HG02840 (cell line): ENCODE data around the gene IGFN1.
"Not testable (repeated sequence)": the region's sequence is repeated elsewhere in the genome, so short reads cannot be mapped to it uniquely, and the experiment has no call there.

ENCODE experiments used
- ATAC-seq: cut with Tn5 transposase; IDR thresholded peaks from one replicate; pipeline ENCODE4 v1.9.1; 2021; ENCODE audit warnings: mild to moderate bottlenecking, moderate library complexity, moderate number of reproducible peaks; ENCODE audit not compliant: unreplicated experiment, low FRiP score

The IGFN1 gene

GRCh38 chr1:201239646-201240045 lies 49.0 kb downstream of the IGFN1 start:
- not testable (repeated sequence) for ATAC-seq

- no peak for ATAC-seq
Measured at GRCh38 chr1:201240171-201240570, 49.5 kb downstream of the IGFN1 start.

GRCh38 chr1:201241736-201242135 lies 51.1 kb downstream of the IGFN1 start:
- ATAC-seq: no peak

GRCh38 chr1:201245082-201245481 lies 54.5 kb downstream of the IGFN1 start:
- ATAC-seq: no peak

- no peak for ATAC-seq
Measured at GRCh38 chr1:201248721-201249559, 58.3 kb downstream of the IGFN1 start.

- ATAC-seq: no peak
Measured at GRCh38 chr1:201250326-201251011, 59.8 kb downstream of the IGFN1 start.

- no peak for ATAC-seq
Measured at GRCh38 chr1:201251411-201251810, 60.8 kb downstream of the IGFN1 start.

GRCh38 chr1:201251851-201252430 lies 61.3 kb downstream of the IGFN1 start:
- ATAC-seq: no peak

GRCh38 chr1:201252944-201253371 lies 62.3 kb downstream of the IGFN1 start:
- no peak for ATAC-seq

- no peak for ATAC-seq
Measured at GRCh38 chr1:201253411-201253810, 62.8 kb downstream of the IGFN1 start.

- no peak for ATAC-seq
Measured at GRCh38 chr1:201253906-201254624, 63.4 kb downstream of the IGFN1 start.

- no peak for ATAC-seq
Measured at GRCh38 chr1:201254625-201255478, 64.2 kb downstream of the IGFN1 start.

GRCh38 chr1:201255479-201256362 lies 65.1 kb downstream of the IGFN1 start:
- ATAC-seq: no peak

- ATAC-seq: not testable (repeated sequence)
Measured at GRCh38 chr1:201258132-201258531, 67.5 kb downstream of the IGFN1 start.

- ATAC-seq: no peak
Measured at GRCh38 chr1:201258763-201259230, 68.2 kb downstream of the IGFN1 start.

- ATAC-seq: no peak
Measured at GRCh38 chr1:201259476-201260235, 69.0 kb downstream of the IGFN1 start.

- no peak for ATAC-seq
Measured at GRCh38 chr1:201260236-201260590, 69.6 kb downstream of the IGFN1 start.

- no peak for ATAC-seq
Measured at GRCh38 chr1:201260648-201261311, 70.2 kb downstream of the IGFN1 start.
